ENCODE measurements around the gene CUBN. TPM values are rescaled to one million over a fixed set of nuclear protein-coding genes. Genes with fewer than 3 reads are reported as not detected.
A peak's percentile ranks its signal among the peaks of the same experiment; 100 is the strongest.

Gene CUBN
- total RNA-seq, 2 donors from 2014 or later = 0.37 to 0.42 TPM

DNA sequence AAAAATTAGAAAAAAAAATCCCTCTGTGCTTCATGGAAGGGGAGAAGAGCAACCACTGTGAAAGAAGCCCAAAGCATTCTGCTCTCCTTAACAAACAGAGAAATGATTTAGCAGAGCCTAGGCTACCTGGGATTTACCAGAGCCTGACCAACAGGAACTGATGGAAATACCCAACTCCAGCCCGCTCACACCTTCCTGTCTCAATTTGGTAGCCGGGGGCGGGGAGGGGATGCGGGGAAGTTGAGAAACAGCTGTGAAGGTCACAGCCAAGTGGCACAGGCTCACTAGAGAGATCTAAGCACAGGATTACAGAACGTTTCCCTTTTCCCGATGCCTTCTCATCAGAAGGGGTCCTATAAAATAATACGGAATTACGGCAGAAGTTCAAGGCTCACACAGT, 330.0 kb downstream of the CUBN start:
- no peak for ATAC-seq
- DNase-seq = no peak
- intact Hi-C loops (cut with DNase I, micrococcal nuclease) = no loop called here

GRCh38 chr10:16798571-16798970, 331.0 kb downstream of the CUBN start:
- ATAC-seq = peak; percentile 69
- intact Hi-C loops (cut with DNase I, micrococcal nuclease) = no loop called here
- DNase-seq = no peak

DNA sequence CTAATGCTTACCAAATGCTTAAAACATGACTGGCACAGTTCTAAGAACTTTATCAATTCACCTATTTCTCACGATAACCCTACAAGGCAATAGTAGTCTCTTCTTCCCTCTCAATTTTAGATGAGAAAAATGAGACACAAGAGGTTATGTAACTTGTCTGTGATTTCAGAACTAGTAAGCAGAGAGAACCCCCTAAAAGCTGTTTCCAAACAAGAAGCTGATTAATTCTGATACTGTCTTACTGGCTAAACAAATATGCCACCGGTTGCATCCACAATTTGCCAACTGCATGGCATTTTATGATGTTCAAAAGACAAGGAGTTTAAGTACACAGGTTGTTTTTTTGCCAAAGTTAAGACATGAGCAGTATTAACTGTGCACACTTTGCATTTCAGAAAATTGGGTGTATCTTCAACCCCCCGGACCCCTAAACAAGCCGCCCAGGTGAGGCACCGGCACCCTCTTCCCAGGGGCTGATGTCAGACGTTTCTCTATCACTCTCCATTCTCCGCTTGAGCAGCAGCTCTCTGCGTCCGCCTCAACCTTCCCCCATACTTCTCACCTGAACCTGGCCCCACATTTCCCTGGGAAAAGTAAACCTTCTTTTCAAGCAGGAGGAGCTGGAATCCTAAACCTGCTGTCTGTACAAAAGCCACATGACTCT, 334.1 kb downstream of the CUBN start:
- intact Hi-C loops (cut with DNase I, micrococcal nuclease) = no loop called here
- DNase-seq (no peak), ATAC-seq (no peak)

DNA sequence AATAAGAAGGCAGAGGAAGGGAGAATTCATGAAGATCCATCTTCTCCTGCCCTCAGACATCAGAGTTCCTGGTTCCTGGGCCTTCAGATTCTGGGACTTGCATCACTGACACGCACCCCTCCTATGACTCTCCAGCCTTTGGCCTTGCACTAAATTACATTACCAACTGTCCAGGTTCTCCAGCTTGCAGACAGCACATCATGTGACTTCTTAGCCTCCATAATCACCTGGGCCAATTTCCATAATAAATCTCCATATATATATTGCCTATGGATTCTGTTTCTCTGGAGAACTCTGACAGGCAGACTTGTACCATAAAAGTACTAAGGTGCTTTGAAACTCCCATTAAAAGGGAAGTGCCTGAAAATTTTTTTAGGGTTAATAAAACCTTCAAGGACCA, 335.6 kb downstream of the CUBN start:
- ATAC-seq = peak; percentile 89
- intact Hi-C loops (cut with DNase I, micrococcal nuclease) = no loop called here
- DNase-seq = no peak

- ATAC-seq = no peak
- no peak for DNase-seq
- intact Hi-C loops (cut with DNase I, micrococcal nuclease) = no loop called here
Measured at GRCh38 chr10:16792675-16793074, 336.9 kb downstream of the CUBN start.

- intact Hi-C loops (cut with DNase I, micrococcal nuclease) = no loop called here
- ATAC-seq (no peak), DNase-seq (no peak)
Measured at GRCh38 chr10:16789765-16790164, 339.8 kb downstream of the CUBN start.

DNA sequence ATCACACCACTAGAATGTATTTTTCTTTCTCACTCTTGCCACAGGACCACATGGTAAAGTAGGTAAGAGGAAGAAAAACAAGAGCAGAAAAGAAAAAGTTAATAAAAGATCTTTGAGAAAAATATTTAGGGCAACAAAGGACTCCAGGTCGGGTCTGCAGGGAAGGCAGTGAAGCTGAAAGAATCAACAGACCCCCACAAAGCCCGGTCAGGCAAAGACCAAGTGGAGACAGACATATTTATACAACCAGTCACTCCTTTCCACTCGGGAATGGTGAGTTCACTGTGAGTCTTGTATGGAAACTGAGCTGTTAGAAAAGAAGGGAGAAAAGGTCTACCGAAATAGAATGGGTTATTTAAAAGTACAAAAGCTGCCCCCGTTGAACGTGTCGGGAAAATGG, 340.4 kb downstream of the CUBN start:
- intact Hi-C loops (cut with DNase I, micrococcal nuclease) = no loop called here

GRCh38 chr10:16788778-16789177, 340.8 kb downstream of the CUBN start:
- intact Hi-C loops (cut with DNase I, micrococcal nuclease) = no loop called here
- no peak for ATAC-seq
- no peak for DNase-seq

More for the DNA sequence above, 340.4 kb downstream of the CUBN start:
- ATAC-seq = no peak
- no peak for DNase-seq

DNA sequence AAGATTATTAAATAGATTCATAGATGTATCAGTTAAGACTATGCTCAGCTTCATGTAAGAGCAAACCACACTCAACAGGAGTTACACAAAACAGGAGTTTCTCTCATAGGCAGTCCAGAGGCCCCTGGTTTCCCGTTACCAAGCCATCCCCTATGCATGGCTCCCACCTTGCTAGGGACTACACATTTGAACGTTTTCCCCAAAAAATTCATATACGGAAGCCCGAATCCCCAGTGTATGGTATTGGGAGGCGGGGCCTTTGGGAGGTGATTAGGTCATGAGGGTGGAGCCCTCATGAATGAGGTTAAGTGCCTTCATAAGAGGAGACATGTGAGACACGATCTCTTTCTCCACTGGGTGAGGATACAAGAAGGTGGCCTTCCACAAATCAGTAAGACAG, 341.5 kb downstream of the CUBN start:
- DNase-seq (no peak), ATAC-seq (no peak)
- intact Hi-C loops (cut with DNase I, micrococcal nuclease) = no loop called here

GRCh38 chr10:16787361-16787791, 342.2 kb downstream of the CUBN start:
- peak; percentile 44 for ATAC-seq
- no peak for DNase-seq
- intact Hi-C loops (cut with DNase I, micrococcal nuclease) = no loop called here

GRCh38 chr10:16780338-16780880, 349.2 kb downstream of the CUBN start:
- DNase-seq = no peak
- no peak for ATAC-seq
- intact Hi-C loops (cut with DNase I, micrococcal nuclease) = no loop called here

- no peak for DNase-seq
- no peak for ATAC-seq
- intact Hi-C loops (cut with DNase I, micrococcal nuclease) = no loop called here
Measured at GRCh38 chr10:16779384-16779915, 350.2 kb downstream of the CUBN start.

- ATAC-seq = peak; percentile 93
- DNase-seq = no peak
- intact Hi-C loops (cut with DNase I, micrococcal nuclease) = no loop called here
Measured at GRCh38 chr10:16777473-16778370, 351.9 kb downstream of the CUBN start.

- no peak for ATAC-seq
- intact Hi-C loops (cut with DNase I, micrococcal nuclease) = no loop called here
- no peak for DNase-seq
Measured at GRCh38 chr10:16776896-16777295, 352.7 kb downstream of the CUBN start.

Other genes starting within 250 kb of the CUBN start
- 1 to 10 TPM; 4.6 to 4.9 TPM for gene TRDMT1, start 71.9 kb upstream of the CUBN start, total RNA-seq
- 100 to 1,000 TPM; 137 to 290 TPM for gene VIM, start 98.4 kb upstream of the CUBN start, total RNA-seq

Data from left colon (tissue), 2 donors.